Measurements from ENCODE around the gene PLXNA4.
"Not testable (repeated sequence)": the region's sequence is repeated elsewhere in the genome, so short reads cannot be mapped to it uniquely, and the experiment has no call there.

PLXNA4 gene, protein sequence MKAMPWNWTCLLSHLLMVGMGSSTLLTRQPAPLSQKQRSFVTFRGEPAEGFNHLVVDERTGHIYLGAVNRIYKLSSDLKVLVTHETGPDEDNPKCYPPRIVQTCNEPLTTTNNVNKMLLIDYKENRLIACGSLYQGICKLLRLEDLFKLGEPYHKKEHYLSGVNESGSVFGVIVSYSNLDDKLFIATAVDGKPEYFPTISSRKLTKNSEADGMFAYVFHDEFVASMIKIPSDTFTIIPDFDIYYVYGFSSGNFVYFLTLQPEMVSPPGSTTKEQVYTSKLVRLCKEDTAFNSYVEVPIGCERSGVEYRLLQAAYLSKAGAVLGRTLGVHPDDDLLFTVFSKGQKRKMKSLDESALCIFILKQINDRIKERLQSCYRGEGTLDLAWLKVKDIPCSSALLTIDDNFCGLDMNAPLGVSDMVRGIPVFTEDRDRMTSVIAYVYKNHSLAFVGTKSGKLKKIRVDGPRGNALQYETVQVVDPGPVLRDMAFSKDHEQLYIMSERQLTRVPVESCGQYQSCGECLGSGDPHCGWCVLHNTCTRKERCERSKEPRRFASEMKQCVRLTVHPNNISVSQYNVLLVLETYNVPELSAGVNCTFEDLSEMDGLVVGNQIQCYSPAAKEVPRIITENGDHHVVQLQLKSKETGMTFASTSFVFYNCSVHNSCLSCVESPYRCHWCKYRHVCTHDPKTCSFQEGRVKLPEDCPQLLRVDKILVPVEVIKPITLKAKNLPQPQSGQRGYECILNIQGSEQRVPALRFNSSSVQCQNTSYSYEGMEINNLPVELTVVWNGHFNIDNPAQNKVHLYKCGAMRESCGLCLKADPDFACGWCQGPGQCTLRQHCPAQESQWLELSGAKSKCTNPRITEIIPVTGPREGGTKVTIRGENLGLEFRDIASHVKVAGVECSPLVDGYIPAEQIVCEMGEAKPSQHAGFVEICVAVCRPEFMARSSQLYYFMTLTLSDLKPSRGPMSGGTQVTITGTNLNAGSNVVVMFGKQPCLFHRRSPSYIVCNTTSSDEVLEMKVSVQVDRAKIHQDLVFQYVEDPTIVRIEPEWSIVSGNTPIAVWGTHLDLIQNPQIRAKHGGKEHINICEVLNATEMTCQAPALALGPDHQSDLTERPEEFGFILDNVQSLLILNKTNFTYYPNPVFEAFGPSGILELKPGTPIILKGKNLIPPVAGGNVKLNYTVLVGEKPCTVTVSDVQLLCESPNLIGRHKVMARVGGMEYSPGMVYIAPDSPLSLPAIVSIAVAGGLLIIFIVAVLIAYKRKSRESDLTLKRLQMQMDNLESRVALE (N-terminal part only)

DNA sequence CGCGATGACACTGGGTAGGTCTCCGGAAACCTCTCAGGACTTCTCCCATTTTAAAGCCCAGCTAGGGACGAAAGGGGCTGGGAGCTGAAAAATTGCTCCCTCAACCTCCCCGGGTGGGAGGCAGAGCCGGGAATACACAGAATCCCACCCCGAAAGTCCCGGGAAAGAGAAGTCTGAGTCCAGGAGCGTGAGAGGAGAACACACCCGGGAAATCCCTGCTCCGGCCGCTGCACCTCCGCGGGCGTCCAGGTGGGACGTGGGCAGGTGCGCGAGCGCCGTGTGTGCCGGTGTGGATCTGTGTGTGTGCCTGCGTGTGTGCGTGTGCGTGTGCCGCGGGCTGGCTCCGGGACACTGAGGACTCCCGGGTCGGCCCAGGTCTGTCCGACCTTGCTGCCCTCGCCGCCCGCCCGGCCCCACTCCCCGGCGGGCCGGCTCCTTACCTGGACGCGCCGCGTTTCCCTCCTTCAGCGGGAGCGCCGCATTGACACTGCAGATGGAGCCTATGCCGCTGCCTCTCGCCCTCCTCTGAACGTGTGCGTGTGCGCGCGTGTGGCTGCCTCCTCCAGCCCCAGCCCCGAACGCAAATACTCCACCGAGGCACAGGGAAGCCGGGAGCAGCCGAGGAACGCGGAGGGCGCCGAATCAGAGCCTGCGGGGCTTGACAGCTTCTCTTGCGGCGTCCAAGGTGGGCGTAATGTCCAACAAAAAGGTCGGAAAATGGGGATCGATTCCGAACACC lies at the start of gene PLXNA4:
PLXNA4 (minus strand) TSS at position 489 of the 739 bp plus-strand sequence. CDS start 67,777 bp downstream, outside the sequence.
- DNase-seq, result no peak

DNA sequence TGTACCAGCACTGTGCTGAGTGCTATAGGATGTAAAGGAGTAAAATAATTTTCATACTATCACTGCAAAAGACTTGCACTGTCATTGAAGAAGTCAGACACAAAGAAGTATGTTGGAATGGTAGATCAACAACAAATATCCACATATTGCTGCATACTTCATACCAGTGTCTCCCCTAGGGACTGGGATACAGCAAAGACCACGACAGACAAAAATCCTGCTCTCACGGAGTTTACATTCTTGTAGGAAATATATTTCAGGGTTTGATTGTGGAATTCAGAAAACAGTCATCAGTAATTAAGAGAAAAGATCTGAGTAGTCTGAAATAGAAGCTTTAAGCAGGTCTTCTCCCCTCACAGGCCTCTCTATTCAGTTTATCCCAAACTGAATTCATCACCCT lies 49.4 kb upstream of the PLXNA4 start:
- DNase-seq, result no peak

- DNase-seq, result no peak
Measured at GRCh38 chr7:132622081-132622480, 45.8 kb upstream of the PLXNA4 start.

GRCh38 chr7:132619967-132620366 lies 43.7 kb upstream of the PLXNA4 start:
- DNase-seq, result no peak

- DNase-seq, result no peak
Measured at GRCh38 chr7:132618956-132619305, 42.7 kb upstream of the PLXNA4 start.

DNA sequence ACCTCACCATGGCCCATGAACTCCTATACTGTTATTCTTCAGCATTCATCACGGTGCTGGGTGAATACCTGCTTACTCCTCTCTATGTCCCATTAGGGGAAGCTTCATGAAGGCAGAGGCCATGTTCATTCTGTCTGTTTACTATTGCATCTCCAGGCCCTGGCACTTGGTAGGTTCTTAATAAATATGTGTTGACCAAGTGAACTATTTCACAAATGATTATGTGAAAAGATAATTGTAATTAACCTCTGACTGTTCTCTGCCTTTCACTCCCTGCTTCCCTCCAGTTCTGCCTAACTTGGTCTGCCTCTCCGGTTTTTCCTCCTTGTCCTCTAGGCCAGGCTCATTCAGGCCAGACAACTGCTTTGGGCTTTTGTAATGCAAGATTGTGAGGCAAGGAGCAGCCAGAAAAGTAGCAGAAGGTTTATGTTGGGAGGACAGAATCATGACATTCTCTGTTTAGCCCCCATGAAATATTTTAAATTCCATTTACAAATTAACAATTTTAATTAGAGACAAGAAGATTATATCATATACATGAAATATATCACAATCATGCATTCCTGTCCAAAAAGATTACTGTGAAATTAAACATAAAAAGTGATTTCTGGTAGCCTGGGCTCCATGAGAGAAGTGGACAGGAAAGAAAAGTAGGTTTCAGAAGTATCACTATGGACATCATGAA lies 42.1 kb upstream of the PLXNA4 start:
- no peak for DNase-seq

- no peak for DNase-seq
Measured at GRCh38 chr7:132614428-132615318, 38.4 kb upstream of the PLXNA4 start.

- no peak for DNase-seq
Measured at GRCh38 chr7:132613737-132614136, 37.5 kb upstream of the PLXNA4 start.

DNA sequence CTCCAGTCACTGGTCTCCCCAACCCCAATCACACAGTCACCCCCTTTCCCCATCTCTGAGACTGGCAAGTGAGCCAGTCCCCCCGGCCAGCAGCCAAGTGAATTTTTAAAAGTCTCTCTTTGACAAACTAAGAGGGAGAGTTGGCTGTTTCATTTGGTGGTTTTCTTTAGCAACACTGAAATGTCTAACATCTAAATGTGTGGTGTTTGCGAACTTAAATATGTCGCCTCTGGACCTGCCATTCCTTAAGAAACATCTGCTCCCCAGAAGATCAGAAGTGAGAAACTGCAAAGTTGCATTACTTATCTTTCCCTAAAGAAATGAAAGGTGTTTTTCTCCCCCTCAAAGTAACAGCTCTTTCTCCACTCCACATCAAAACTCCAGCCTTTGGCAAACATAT lies 34.7 kb upstream of the PLXNA4 start:
- no peak for DNase-seq

- no peak for DNase-seq
Measured at GRCh38 chr7:132609906-132610520, 33.7 kb upstream of the PLXNA4 start.

GRCh38 chr7:132609222-132609621 lies 33.0 kb upstream of the PLXNA4 start:
- DNase-seq, result no peak

- DNase-seq, result no peak
Measured at GRCh38 chr7:132608523-132608922, 32.3 kb upstream of the PLXNA4 start.

- DNase-seq, result no peak
Measured at GRCh38 chr7:132607656-132608055, 31.4 kb upstream of the PLXNA4 start.

GRCh38 chr7:132604121-132604520 lies 27.9 kb upstream of the PLXNA4 start:
- no peak for DNase-seq

DNA sequence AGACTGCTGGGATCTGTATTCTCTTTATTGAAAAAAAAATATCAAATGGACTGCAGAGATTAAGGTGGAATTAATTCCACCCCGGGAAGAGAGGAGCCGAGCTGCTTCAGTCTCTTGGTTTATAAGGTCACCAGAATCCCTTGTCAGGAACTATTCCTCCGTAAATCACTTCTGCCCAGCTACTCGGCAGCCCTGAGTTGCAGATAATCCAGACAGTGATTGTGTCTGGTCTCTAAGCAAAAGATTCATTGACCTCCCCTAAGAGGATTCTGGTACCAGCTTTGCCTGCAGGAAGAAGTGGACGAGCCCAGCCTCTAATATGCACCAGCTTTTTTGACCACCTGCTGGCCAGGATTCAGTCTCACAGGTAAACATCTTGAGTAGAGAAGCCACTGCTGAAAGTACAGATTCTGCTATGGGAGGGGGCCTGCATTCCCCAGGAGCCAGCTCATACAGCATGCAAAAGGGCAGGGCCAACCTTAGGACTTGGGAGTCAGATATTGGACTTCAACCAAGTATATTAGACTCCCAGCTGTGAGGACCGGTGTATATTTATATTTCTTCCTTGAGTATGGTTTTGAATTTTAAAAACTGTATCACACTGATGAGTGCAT lies 27.1 kb upstream of the PLXNA4 start:
- no peak for DNase-seq

GRCh38 chr7:132601783-132602182 lies 25.5 kb upstream of the PLXNA4 start:
- no peak for DNase-seq

- DNase-seq, result no peak
Measured at GRCh38 chr7:132596588-132596987, 20.3 kb upstream of the PLXNA4 start.

DNA sequence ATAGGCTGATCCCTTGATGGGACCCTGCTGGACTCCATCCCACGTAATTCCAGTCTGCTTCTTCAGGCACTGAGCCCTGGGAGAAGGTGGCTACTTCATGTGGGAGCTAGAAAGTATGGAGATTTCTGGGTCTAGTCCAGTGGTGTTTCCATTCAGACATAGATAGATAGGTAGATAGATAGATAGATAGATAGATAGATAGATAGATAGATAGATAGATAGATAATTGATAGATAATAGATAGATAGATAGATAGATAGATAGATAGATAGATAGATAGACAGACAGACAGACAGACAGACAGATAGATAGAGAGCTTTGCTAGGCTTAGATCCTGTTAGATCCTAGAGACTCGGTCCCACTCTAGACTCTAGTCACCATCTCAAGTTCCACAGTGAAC lies 18.5 kb upstream of the PLXNA4 start:
- not testable (repeated sequence) for DNase-seq

DNA sequence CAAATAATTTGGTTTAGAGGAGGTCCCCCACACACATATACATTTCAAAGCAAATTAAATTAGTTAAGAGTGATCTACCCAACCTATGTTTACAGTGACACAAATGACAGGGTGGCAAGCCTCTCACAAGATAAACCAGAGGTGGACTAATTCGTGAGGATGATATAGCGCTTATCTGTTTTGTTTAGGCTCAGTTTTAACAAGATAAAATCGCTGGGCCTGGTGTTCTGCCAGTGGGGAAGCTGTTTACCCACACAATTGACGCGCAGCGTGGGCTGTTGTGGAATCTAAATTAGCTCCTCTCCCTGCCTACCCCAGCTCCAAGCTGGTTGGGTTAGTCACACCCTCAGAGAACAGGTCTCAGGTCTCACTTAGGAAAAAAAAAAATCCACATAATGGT lies 16.7 kb upstream of the PLXNA4 start:
- no peak for DNase-seq
